Heart left ventricle (tissue), 13 donors: ENCODE measurements around the gene KCNJ6.

Experiments
- POLR2A ChIP-seq, 2 donors: fragments of 450-650 bp; IDR thresholded peaks; one replicate each; pipeline ENCODE4 v1.6.1; 2017; ENCODE audit warnings: antibody characterized with exemption in 2 of 2, mild to moderate bottlenecking in 2 of 2, moderate library complexity in 2 of 2
- TF ChIP-seq, protein P1 (sequence below), 12 donors: fragments of 200-600 bp; sonication (generic) in 4 of 12; IDR thresholded peaks; one replicate each; pipeline versions ENCODE4 v1.5.0 to v1.8.0; 2018 to 2022; ENCODE audit warnings: antibody characterized with exemption in 12 of 12, mild to moderate bottlenecking in 5 of 12
- donor health status: ischemic (EF 13 %, LVEDD 7.1; RV severe dilation, severe dysfunction).
- donor health status: DM: no; HTN: yes; CAD: no.
- donor health status: DM: no; HTN: no; CAD: no.
- donor health status: ischemic (EF 25% LVEDD 6.9; RV normal size, moderate dysfunction).
- donor health status: ischemic (EF 25% LVEDD 5.7; RV mildly dilated, moderate dysfunction).
- donor health status: ischemic (EF 35%, LVEDD 5.7; RV mildly dilated, moderate dysfunction).
- donor health status: nonischemic (EF 11% LVEDD 7.7; RV severe dilation, severe dysfunction).
- donor health status: DM: yes; HTN: yes; CAD: no.
- donor health status: PGD.
- donor health status: ischemic (EF 29% LVEDD 5.4; RV normal size, mild dysfunction).
- donor health status: nonischemic (EF 23%, LVEDD 6.1; RV moderate dilation, normal function).

GRCh38 chr21:37560385-37560784 lies 355.9 kb downstream of the KCNJ6 start:
- TF ChIP-seq, protein P1, sequence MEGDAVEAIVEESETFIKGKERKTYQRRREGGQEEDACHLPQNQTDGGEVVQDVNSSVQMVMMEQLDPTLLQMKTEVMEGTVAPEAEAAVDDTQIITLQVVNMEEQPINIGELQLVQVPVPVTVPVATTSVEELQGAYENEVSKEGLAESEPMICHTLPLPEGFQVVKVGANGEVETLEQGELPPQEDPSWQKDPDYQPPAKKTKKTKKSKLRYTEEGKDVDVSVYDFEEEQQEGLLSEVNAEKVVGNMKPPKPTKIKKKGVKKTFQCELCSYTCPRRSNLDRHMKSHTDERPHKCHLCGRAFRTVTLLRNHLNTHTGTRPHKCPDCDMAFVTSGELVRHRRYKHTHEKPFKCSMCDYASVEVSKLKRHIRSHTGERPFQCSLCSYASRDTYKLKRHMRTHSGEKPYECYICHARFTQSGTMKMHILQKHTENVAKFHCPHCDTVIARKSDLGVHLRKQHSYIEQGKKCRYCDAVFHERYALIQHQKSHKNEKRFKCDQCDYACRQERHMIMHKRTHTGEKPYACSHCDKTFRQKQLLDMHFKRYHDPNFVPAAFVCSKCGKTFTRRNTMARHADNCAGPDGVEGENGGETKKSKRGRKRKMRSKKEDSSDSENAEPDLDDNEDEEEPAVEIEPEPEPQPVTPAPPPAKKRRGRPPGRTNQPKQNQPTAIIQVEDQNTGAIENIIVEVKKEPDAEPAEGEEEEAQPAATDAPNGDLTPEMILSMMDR (IDR thresholded peaks at IDR 0.05), result no peak
- no peak for TF ChIP-seq POLR2A (IDR thresholded peaks at IDR 0.05)
